ENCODE measurements around the gene SLIT3.

The SLIT3 gene

GRCh38 chr5:168843277-168844015, 457.5 kb downstream of the SLIT3 start:
- no peak for FAIRE-seq

GRCh38 chr5:168842571-168843205, 458.3 kb downstream of the SLIT3 start:
- FAIRE-seq = no peak

- FAIRE-seq = no peak
These were observed 463.1 kb downstream of the SLIT3 start for GRCh38 chr5:168837852-168838251.

GRCh38 chr5:168836603-168837231, 464.2 kb downstream of the SLIT3 start:
- no peak for FAIRE-seq

- FAIRE-seq = no peak
These were observed 467.0 kb downstream of the SLIT3 start for GRCh38 chr5:168833936-168834335.

- no peak for FAIRE-seq
These were observed 467.6 kb downstream of the SLIT3 start for GRCh38 chr5:168833383-168833782.

- no peak for FAIRE-seq
These were observed 468.6 kb downstream of the SLIT3 start for GRCh38 chr5:168832308-168832707.

- FAIRE-seq = no peak
These were observed 469.6 kb downstream of the SLIT3 start for GRCh38 chr5:168831383-168831782.

GRCh38 chr5:168830833-168831232, 470.1 kb downstream of the SLIT3 start:
- FAIRE-seq = no peak

GRCh38 chr5:168829922-168830417, 471.0 kb downstream of the SLIT3 start:
- no peak for FAIRE-seq

- no peak for FAIRE-seq
These were observed 471.9 kb downstream of the SLIT3 start for GRCh38 chr5:168829044-168829443.

GRCh38 chr5:168827636-168828035, 473.3 kb downstream of the SLIT3 start:
- no peak for FAIRE-seq

DNA sequence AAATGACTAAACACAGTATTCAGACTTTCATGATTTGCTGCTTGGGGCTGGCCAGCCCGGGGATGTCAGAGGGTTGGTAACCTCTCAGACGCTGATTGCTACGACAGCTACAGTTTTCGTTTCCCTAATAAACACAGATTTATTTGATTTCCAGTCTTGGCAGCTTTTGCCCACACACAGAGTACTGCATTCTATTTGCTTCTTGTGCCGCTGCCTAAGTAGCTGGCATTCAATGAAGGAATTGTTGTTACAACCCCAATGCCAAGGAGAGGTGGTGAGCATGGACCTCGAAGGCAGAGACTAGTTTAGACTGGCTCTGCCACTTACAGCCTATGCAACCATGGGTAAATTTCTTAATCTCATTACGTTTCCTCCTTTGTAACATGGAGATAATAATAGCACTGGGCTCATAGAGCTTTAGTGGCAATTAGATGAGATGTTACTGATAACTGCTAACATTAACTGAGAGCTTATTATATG, 474.7 kb downstream of the SLIT3 start:
- FAIRE-seq = no peak

DNA sequence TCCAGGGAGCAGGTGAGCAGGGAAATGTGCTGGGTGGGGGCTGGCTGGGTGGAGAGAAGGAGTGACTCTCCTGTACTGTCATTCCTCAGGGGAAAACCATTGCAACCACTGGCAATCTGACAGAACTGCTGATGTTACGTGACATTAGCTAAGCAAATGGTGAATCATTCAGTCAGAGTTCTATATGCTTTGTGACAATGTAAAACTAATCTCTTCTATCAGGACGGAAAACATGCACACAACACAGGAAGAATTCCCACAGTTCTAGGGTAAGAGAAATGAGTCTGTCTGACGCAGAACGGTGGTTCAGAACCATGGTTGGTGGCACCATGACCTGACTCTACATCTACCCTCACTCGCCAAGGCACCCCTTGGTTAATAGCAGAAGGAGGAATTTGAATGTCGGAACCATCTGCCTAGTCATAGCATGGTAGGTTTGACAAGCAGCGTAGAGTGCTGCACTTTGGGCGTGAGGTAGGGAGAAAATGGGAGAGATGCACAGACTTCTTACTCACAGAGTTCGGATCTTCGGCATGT, 478.1 kb downstream of the SLIT3 start:
- FAIRE-seq = no peak

GRCh38 chr5:168822248-168822744, 478.6 kb downstream of the SLIT3 start:
- FAIRE-seq = no peak

GRCh38 chr5:168820874-168821273, 480.1 kb downstream of the SLIT3 start:
- no peak for FAIRE-seq

DNA sequence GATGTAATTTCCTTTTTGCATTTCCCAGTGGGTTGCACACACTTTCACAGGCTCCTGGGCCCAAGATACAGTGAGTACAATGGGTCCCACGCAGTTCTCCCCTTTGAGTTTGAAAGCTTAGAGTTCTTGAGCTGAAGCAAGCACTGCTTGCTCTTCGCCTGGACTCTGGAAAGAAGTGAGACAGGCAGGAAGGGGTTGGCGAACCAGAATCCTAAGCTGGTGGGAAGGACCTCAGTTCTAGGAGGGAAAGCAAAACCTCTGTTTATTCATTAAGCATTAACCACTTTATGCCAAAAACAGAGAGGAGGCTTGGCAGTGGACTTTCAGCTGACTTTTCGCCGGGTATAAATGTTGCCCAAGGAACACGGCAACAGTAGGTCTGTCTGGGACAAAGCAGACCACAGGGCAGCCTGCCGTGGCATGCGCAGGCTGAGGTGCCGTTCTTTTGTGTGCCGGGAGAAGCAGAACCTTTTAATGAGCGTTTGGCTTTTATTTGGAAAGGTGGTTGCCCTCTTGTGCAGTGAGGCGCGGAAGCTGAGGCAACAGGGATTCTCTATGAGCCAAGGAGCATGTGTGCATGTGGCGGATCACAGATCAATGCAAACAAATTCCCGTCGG, 481.8 kb downstream of the SLIT3 start:
- no peak for FAIRE-seq

DNA sequence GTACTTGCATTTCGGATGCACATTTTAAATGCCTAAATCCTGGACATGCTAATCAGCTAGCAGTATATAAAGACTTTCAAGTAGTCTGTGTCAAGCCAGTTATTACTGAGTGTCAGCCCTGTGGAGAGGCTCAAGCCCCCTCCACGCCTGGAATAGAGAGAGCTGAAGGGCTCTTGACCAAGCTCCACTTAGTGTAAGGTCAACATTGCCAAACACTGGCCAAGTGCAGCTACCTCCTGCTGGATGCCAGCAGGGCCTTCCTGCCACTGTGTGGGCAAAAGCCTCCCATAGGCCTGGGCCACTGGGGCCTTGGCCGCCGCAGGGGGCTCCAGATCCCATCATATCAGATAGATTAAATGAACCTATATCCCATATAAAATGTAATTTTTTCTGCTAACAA, 482.4 kb downstream of the SLIT3 start:
- FAIRE-seq = no peak

DNA sequence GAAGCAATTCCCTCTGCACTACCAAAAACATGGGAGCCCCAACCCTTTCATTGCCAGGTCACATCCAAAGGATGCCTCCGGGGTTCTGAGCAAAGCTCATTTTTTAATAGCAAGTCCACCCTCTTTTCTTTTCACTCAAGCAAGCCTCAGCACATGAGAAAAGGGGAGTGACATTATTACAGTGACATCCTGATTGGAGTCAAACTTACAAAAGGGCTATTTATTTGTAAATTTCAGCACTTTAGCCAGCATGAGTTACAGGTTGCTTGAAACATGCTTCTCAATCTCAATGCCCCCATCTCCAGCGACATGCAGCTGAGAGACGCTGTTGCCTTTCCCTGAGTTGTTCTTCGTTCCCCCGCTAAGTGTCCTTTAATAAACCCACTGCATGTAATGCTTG, 483.3 kb downstream of the SLIT3 start:
- FAIRE-seq = no peak

DNA sequence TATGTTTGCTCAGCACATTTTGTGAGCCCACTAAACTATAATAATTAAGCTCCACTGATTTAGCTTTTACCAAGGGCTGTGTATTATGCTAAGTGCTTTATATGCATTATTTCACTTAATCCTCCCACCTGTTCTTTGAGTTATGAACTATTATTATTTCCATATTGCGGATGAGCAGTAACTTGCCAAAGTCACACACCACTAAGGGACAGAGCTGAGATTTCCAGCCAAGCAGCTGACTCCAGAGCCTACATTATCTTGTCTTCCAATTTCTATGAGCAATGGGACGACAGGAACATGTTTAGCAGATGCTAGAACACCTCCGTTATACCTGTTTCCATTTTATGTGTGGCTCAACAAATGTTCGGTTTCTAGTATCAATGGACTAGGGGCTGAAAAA, 484.3 kb downstream of the SLIT3 start:
- no peak for FAIRE-seq

DNA sequence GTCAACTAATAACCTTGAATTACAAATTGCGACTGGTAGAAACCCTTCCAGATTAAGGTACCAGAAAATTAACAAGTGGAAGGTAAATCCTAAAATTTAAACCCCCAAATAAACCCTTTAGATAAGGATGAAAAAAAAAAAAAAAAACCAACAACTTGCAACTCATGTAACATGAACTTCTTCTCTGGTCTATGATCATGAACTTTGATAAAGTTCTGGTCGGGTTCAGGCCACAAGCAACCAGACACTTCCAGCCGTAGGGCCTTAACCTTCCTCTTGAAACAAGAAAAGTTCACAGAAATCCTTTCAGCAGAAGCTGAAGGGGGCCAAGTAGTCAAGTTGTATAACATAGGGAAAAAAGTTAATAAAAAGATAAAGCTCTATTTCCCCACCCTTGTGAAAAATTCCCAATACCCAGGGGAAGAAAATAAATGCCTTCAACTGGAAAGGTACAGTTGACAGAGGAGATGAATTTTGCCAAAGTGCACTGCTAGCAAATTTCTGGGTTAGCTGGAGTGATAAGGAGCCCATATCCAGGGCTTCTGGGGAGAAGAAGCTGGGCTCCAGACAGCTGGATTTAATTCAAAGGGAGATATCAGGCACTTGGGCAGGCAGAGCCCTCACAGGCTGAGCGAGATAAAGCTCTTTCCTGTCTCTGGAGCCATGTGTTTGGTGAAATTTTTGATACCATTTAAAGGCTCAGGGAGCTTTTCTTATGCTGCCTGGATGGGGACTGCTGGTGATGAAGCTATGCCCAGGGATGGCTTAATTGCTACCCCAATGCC, 487.6 kb downstream of the SLIT3 start:
- FAIRE-seq = no peak

DNA sequence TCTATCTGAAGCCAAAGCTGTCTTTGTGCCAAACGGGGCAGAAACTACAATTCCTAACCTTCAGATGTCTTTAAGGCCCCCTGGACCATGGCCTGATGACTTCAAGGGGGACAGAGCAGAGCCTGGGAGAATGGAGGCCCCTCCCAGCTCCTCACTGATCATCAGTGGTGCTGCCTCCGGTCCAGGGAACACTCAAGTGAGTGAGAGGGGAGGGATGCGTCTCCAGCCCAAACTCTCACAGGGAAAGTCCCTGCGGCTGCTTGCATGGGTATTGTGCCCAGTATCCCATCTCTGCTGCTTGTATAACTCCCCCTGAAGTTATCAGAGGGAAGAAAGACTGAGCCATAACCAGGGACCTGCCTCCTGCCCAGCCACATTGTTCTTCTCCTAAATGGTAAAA, 490.3 kb downstream of the SLIT3 start:
- FAIRE-seq = no peak
